GM12872 (cell line): ENCODE measurements around the gene TMEM14B.

Experiments used
- TF ChIP-seq, protein P1 (sequence below): IDR thresholded peaks from 3 replicates; pipeline ENCODE4 v1.5.1; 2011; ENCODE audit warnings: low read depth, mild to moderate bottlenecking, low read length, moderate library complexity; ENCODE audit not compliant: insufficient read depth

The TMEM14B gene

DNA sequence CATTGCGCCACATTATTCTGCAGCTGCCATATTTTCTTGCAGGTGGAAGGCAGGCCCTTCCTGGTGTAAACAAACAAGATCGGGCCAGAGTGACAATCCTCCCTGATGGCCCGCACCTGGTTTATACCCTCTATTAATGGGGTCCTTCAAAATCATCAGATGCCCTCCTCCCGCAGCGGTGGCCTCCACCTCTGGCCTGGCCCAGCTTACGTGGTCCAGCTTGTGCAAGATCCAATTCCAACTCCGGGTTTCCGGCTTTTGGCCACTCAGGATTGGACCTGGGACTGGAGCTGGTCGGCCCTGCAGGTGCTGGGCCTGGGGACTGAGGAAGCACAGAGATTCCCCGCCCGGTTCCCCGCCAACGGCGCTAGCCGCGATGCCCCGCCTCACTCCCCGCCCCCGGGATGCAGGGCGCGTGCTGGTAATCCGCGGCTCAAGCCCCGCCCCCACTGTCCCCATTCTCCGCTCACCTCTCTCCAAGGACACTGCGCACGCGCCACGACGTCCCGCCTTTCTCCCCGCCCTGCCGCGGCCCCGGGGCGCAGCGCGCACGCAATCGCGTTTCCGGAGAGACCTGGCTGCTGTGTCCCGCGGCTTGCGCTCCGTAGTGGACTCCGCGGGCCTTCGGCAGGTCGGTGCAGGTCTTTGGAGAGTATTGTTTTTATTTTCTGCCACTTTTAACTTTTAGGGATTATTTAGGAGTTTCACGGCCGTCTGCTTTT lies at the start of gene TMEM14B:
TMEM14B (plus strand) TSS at position 555 of the 722 bp plus-strand sequence. CDS start 1,441 bp downstream, outside the sequence.
- TF ChIP-seq, protein P1, sequence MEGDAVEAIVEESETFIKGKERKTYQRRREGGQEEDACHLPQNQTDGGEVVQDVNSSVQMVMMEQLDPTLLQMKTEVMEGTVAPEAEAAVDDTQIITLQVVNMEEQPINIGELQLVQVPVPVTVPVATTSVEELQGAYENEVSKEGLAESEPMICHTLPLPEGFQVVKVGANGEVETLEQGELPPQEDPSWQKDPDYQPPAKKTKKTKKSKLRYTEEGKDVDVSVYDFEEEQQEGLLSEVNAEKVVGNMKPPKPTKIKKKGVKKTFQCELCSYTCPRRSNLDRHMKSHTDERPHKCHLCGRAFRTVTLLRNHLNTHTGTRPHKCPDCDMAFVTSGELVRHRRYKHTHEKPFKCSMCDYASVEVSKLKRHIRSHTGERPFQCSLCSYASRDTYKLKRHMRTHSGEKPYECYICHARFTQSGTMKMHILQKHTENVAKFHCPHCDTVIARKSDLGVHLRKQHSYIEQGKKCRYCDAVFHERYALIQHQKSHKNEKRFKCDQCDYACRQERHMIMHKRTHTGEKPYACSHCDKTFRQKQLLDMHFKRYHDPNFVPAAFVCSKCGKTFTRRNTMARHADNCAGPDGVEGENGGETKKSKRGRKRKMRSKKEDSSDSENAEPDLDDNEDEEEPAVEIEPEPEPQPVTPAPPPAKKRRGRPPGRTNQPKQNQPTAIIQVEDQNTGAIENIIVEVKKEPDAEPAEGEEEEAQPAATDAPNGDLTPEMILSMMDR, result no peak

DNA sequence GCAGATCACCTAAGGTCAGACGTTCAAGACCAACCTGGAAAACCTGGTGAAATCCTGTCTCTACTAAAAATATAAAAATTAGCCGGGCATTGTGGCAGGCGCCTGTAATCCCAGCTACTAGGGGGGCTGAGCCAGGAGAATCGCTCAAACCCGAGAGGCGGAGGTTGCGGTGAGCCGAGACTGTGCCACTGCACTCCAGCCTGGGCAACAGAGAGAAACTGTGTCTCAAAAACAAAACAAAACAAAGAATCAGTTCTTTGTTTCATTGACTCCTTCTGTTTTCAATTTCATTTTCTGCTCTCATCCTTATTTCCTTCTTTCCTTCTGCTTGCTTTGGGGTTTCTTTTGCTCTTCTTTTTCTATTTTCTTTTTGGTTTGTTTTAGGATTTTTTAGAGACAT lies 33.6 kb upstream of the TMEM14B start:
- TF ChIP-seq, protein P1, result no peak

DNA sequence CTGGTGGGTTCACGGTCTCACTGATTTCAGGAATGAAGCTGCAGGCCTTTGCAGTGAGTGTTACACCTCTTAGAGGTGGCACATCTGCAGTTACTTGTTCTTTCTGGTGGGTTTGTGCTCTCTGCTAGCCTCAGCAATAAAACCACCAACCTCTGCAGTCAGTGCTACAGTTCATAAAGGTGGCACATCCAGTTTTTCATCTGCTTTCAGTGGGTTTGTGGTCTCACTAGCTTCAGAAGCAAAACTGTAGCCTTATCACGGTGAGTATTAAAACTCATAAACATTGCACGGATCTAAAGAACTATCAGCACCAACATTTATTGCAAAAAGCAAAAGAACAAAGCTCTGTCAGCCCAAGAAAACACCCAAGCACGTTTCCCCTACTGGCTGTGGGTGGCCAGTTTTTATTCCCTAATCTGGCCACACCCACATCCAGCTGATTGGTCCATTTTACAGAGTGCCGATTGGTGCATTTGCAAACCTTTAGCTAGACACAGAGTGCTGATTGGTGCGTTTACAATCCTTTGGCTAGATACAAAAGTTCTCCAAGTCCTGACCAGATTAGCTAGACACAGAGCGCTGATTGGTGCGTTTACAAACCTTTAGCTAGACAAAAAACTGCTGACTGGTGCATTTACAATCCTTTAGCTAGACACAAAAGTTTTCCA lies 28.2 kb upstream of the TMEM14B start:
- TF ChIP-seq, protein P1, result 0 out of 3 replicates have a peak, but pooled peaks have one; percentile 9

DNA sequence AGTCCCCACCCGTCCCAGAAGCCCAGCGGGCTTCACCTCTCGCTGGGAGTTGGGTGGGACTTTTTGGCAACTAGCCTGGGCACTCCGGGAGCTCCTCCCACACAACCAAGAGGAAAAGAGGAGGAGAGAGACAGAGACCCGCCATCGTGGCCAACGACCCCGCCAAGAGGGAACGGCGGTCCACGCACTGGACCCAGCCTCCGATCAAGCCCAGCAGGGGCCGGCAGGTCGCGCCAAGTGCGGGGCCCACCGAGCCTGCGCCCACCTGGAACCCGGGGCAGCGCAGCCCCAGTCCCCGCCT lies 27.7 kb upstream of the TMEM14B start:
- TF ChIP-seq, protein P1, result no peak

DNA sequence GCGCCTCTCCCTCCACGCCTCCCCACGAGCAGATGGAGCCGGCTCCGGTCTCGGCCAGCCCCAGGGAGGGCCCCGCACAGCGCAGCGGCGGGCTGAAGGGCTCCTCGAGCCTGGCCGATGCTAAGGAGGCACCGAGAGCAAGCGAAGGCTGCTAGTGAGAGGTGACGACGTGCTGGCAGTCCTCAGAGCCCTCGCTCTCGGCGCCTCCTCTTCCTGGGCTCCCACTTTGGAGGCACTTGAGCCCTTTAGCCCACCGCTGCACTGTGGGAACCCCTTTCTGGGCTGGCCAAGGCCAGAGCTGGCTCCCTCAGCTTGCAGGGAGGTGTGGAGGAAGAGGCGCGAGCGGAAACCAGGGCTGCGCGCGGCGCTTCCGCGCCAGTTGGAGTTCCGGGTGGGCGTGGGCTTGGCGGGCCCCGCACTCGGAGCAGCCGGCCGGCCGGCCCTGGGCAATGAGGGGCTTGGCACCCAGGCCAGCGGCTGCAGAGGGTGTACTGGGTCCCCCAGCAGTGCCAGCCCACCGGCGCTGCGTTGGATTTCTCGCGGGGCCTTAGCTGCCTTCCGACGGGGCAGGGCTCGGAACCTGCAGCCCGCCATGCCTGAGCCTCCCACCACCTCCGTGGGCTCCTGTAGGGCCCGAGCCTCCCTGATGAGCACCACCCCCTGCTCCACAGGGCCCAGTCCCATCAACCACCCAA lies 27.2 kb upstream of the TMEM14B start:
- TF ChIP-seq, protein P1, result no peak

DNA sequence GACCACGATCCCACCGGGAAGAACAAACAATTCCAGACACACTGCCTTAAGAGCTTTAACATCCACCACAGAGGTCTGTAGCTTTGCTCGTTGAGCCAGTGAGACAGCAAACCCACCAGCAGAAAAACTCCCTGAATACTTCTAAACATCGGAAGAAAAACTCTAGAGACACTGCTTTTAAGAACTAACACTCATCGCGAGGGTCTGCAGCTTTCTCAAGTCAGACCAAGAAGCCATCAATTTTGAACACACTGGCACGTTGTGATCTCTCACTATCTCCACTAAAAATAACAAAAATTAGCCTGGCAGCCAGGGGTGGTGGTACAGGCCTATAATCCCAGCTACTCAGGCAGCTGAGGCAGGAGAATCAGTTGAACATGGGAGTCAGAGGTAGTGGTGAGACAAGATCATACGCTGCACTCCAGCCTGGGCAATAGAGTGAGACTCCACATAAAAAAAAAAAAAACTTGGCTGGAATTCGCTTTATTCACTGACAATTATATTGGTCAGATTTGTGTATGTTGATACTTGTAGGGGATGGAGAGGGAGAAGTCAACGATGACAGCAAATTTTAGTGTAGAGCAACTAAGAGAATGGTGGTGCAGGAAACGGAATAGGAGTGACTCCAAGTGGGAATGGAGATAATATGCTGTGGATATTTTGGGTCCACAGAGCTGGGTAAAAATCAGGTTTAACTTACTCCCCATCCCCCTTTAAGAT lies 25.6 kb upstream of the TMEM14B start:
- TF ChIP-seq, protein P1, result no peak

DNA sequence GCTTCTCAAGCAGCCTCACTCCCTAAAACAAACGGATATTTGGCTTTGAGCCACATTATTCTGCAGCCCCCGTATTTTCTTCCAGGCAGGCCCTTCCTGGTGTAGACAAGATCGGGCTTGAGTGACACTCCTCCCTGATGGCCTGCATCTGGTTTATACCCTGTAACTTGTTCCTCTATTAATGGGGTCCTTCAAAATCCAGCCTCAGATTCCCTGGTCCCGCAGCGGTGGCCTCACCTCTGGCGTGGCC lies 25.1 kb upstream of the TMEM14B start:
- TF ChIP-seq, protein P1, result no peak
